Mesendoderm (in vitro differentiated cells): Measurements from ENCODE around the gene MARCKSL1.

Experiments
- DNase-seq: peaks from one replicate; pipeline ENCODE4 v3.0.0; 2013
- H2AK5ac ChIP-seq: 2 replicates; pipeline ENCODE4 v1.6.1; 2013; ENCODE audit warnings: low read length, inconsistent platforms
- H2BK120ac ChIP-seq: 2 replicates; pipeline ENCODE4 v1.6.1; 2013; ENCODE audit warnings: low read depth, mild to moderate bottlenecking, low read length, moderate library complexity, mixed read lengths
- H2BK15ac ChIP-seq: replicated peaks from 2 replicates; pipeline ENCODE4 v1.6.1; 2013; ENCODE audit warnings: low read depth, mild to moderate bottlenecking, moderate library complexity
- H2BK5ac ChIP-seq: 2 replicates; pipeline ENCODE4 v1.6.1; 2013; ENCODE audit warnings: low read length, inconsistent platforms
- H3K18ac ChIP-seq: 2 replicates; pipeline ENCODE4 v1.6.1; 2013; ENCODE audit warnings: mild to moderate bottlenecking, low read length, mixed read lengths
- H3K23ac ChIP-seq: one replicate; pipeline ENCODE4 v1.6.1; 2013; ENCODE audit warnings: low read length
- H3K27ac ChIP-seq: 2 replicates; pipeline ENCODE4 v1.5.1; 2013; ENCODE audit warnings: low read depth, mild to moderate bottlenecking, inconsistent platforms, low read length, moderate library complexity
- H3K27me3 ChIP-seq: 2 replicates; pipeline ENCODE4 v1.6.1; 2013; ENCODE audit warnings: low read length, control low read depth, mild to moderate bottlenecking, inconsistent platforms; ENCODE audit not compliant: insufficient read depth, poor library complexity
- H3K36me3 ChIP-seq: 2 replicates; pipeline ENCODE4 v1.6.1; 2013; ENCODE audit warnings: low read length, inconsistent platforms; ENCODE audit not compliant: control insufficient read depth, insufficient read depth
- H3K4ac ChIP-seq: one replicate; pipeline ENCODE4 v1.6.1; 2013; ENCODE audit warnings: low read depth, mild to moderate bottlenecking, low read length, moderate library complexity
- H3K4me1 ChIP-seq: 2 replicates; pipeline ENCODE4 v1.6.1; 2013; ENCODE audit warnings: low read depth, low read length, inconsistent platforms; ENCODE audit not compliant: control insufficient read depth
- H3K4me2 ChIP-seq: 2 replicates; pipeline ENCODE4 v1.6.1; 2013; ENCODE audit warnings: low read length
- H3K4me3 ChIP-seq: 2 replicates; pipeline ENCODE4 v1.5.1; 2013; ENCODE audit warnings: mild to moderate bottlenecking, low read length
- H3K56ac ChIP-seq: one replicate; pipeline ENCODE4 v1.6.1; 2013; ENCODE audit warnings: low read length
- H3K79me1 ChIP-seq: 2 replicates; pipeline ENCODE4 v1.6.1; 2013; ENCODE audit warnings: low read length, inconsistent platforms
- H3K79me2 ChIP-seq: 2 replicates; pipeline ENCODE4 v1.6.1; 2013; ENCODE audit warnings: mild to moderate bottlenecking, low read length; ENCODE audit not compliant: control insufficient read depth, insufficient read depth
- H3K9ac ChIP-seq: 2 replicates; pipeline ENCODE4 v1.6.1; 2013; ENCODE audit warnings: low read length, inconsistent platforms
- H4K5ac ChIP-seq: one replicate; pipeline ENCODE4 v1.6.1; 2013; ENCODE audit warnings: low read length
- H4K8ac ChIP-seq: one replicate; pipeline ENCODE4 v1.6.1; 2013; ENCODE audit warnings: low read depth, mild to moderate bottlenecking, control low read depth, low read length, moderate library complexity
- WGBS: extraction: QIAGEN DNeasy Blood & Tissue Kit; methylation state at CpG from one replicate; pipeline ENCODE4 v1.1.7; 2013; ENCODE audit warnings: low lambda C conversion rate, missing lambda C conversion rate; ENCODE audit not compliant: insufficient coverage; ENCODE audit errors: extremely low coverage; 5-methylcytosine and 5-hydroxymethylcytosine counted together

The MARCKSL1 gene

DNA sequence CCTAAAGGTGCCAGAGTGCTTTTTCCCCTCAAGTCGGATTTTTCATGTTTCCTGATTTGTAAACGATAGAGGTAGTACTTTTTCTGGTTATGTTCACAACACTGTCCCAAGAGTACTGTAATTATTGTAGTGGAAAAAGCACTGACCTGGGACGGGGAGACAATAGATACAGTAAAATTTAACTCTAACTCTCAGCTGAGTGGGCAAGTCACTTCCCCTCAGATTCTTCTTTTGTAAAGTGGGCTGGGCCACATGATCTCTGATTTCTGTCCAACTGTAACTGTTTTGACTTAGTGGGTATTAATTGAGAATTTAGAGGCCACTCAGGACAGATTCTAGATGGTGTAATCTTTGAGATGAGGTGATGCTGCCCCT is 19.1 kb downstream of the MARCKSL1 start:
- Histone ChIP-seq H2AK5ac (no peak overlapping the region), H2BK15ac (no peak overlapping the region), H3K4me2 (no peak overlapping the region), H2BK120ac (no peak overlapping the region), H3K23ac (no peak overlapping the region), H3K56ac (no peak overlapping the region), H3K4me3 (no peak overlapping the region), H3K4me1 (no peaks in the 10 kb centered on the region), H4K5ac (no peak overlapping the region), H3K27ac (no peak overlapping the region), H3K18ac (no peak overlapping the region), H3K27me3 (no peaks in the 10 kb centered on the region), H3K4ac (no peak overlapping the region), H4K8ac (no peak overlapping the region), H2BK5ac (no peak overlapping the region), H3K9ac (no peak overlapping the region), H3K36me3 (peaks cover 2% of the 10 kb centered on the region), H3K79me2 (no peaks in the 10 kb centered on the region), H3K79me1 (no peaks in the 10 kb centered on the region)
- DNase-seq, result no peak
- no CpG with 5 or more reads among the region's 3 CpGs for whole genome bisulfite sequencing

DNA sequence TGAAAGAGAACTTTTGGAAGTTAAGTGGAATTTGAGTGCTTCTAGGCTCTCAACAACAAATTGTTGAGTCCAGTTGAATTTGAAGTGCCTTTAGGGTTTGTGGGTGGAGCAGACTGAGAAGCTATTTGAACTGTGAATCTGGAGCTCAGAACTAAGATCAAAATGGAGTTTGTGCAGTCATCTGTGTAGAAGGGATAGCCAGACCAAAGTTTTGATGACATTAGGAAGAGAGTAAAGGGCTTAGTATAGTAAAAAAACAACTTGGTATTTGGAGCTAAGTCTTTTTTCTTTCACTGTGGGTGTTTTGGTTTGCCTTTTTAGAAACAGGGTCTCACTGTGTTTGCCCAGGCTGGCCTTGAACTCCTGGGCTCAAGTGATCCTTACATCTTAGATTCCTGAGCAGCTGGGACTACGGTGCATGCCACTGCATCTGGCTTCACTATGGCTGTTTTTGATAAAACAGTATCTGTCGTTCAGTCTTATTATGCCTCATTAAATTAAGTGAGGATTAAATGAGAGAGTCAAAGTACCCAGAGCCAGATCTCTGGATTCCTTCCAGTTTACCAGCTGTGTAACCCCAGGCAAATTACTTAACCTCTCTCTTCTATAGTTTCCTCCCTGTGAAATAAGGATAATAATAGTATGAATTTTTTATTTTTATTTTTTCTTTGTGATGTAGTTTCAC is 24.2 kb downstream of the MARCKSL1 start:
- H3K79me2 ChIP-seq, result no peaks in the 10 kb centered on the region
- no peaks in the 10 kb centered on the region for H3K4me1 ChIP-seq
- no peak overlapping the region for H2BK5ac ChIP-seq
- no peak overlapping the region for H4K8ac ChIP-seq
- no peaks in the 10 kb centered on the region for H3K27me3 ChIP-seq
- no peak overlapping the region for H3K4me2 ChIP-seq
- no peak overlapping the region for H4K5ac ChIP-seq
- no peak for DNase-seq
- H3K4me3 ChIP-seq, result no peak overlapping the region
- H3K23ac ChIP-seq, result no peak overlapping the region
- H3K79me1 ChIP-seq, result peaks cover 1% of the 10 kb centered on the region
- no peak overlapping the region for H2BK120ac ChIP-seq
- H3K18ac ChIP-seq, result no peak overlapping the region
- H3K4ac ChIP-seq, result no peak overlapping the region
- WGBS, result no CpG with 5 or more reads among the region's 2 CpGs
- no peaks in the 10 kb centered on the region for H3K36me3 ChIP-seq
- no peak overlapping the region for H3K9ac ChIP-seq
- H2BK15ac ChIP-seq, result no peak overlapping the region
- no peak overlapping the region for H3K27ac ChIP-seq
- no peak overlapping the region for H2AK5ac ChIP-seq
- H3K56ac ChIP-seq, result no peak overlapping the region

GRCh38 chr1:32309960-32310359 is 26.1 kb downstream of the MARCKSL1 start:
- Histone ChIP-seq H3K18ac (no peak overlapping the region), H2AK5ac (no peak overlapping the region), H3K56ac (no peak overlapping the region), H3K27me3 (no peaks in the 10 kb centered on the region), H3K4me1 (no peaks in the 10 kb centered on the region), H3K27ac (no peak overlapping the region), H4K8ac (no peak overlapping the region), H4K5ac (no peak overlapping the region), H3K79me2 (no peaks in the 10 kb centered on the region), H2BK120ac (no peak overlapping the region), H3K9ac (no peak overlapping the region), H3K4me2 (no peak overlapping the region), H3K79me1 (peaks cover 1% of the 10 kb centered on the region), H3K36me3 (no peaks in the 10 kb centered on the region), H3K23ac (no peak overlapping the region), H2BK15ac (no peak overlapping the region), H3K4me3 (no peak overlapping the region), H2BK5ac (no peak overlapping the region), H3K4ac (no peak overlapping the region)
- WGBS, result no CpG with 5 or more reads among the region's 1 CpG
- DNase-seq, result no peak

GRCh38 chr1:32307324-32307723 is 28.7 kb downstream of the MARCKSL1 start:
- H3K79me1 ChIP-seq, result peaks cover 1% of the 10 kb centered on the region
- no CpG with 5 or more reads among the region's 2 CpGs for WGBS

GRCh38 chr1:32305310-32305709 is 30.7 kb downstream of the MARCKSL1 start:
- Histone ChIP-seq H3K4me1 (peaks cover 2% of the 10 kb centered on the region), H3K4me2 (no peak overlapping the region), H3K4ac (no peak overlapping the region), H4K5ac (no peak overlapping the region), H3K27ac (no peak overlapping the region), H2AK5ac (no peak overlapping the region), H3K18ac (no peak overlapping the region), H3K79me1 (peaks cover 3% of the 10 kb centered on the region), H3K9ac (no peak overlapping the region), H3K27me3 (no peaks in the 10 kb centered on the region), H3K23ac (no peak overlapping the region), H3K79me2 (no peaks in the 10 kb centered on the region), H3K4me3 (no peak overlapping the region), H2BK5ac (no peak overlapping the region), H3K36me3 (peaks cover 4% of the 10 kb centered on the region), H3K56ac (no peak overlapping the region), H2BK120ac (no peak overlapping the region), H2BK15ac (no peak overlapping the region), H4K8ac (no peak overlapping the region)
- no CpG with 5 or more reads among the region's 2 CpGs for WGBS
- DNase-seq, result no peak

More at GRCh38 chr1:32307324-32307723, 28.7 kb downstream of the MARCKSL1 start:
- H3K27ac ChIP-seq, result no peak overlapping the region
- H3K9ac ChIP-seq, result no peak overlapping the region
- H3K79me2 ChIP-seq, result no peaks in the 10 kb centered on the region
- no peak overlapping the region for H3K4me3 ChIP-seq
- peaks cover 4% of the 10 kb centered on the region for H3K36me3 ChIP-seq
- no peak overlapping the region for H2BK5ac ChIP-seq
- no peak overlapping the region for H3K4me2 ChIP-seq
- no peak overlapping the region for H4K5ac ChIP-seq
- no peaks in the 10 kb centered on the region for H3K4me1 ChIP-seq
- H3K23ac ChIP-seq, result no peak overlapping the region
- DNase-seq, result no peak
- H3K27me3 ChIP-seq, result no peaks in the 10 kb centered on the region
- H3K4ac ChIP-seq, result no peak overlapping the region
- no peak overlapping the region for H2AK5ac ChIP-seq
- H4K8ac ChIP-seq, result no peak overlapping the region
- H3K18ac ChIP-seq, result no peak overlapping the region
- H3K56ac ChIP-seq, result no peak overlapping the region
- no peak overlapping the region for H2BK15ac ChIP-seq
- no peak overlapping the region for H2BK120ac ChIP-seq
